PFSK-1 (cell line): ENCODE results near the gene ACTL7A.

Source experiments
- FOXP2 ChIP-seq: optimal IDR thresholded peaks from 2 replicates; pipeline ENCODE3; 2011; ENCODE audit warnings: borderline replicate concordance, control low read depth, inconsistent platforms; ENCODE audit not compliant: insufficient read depth; ENCODE audit errors: extremely low read length, extremely low read depth
- POLR2AphosphoS5 ChIP-seq: IDR thresholded peaks from 2 replicates; pipeline ENCODE4 v1.6.1; 2012; ENCODE audit warnings: low read depth, mild to moderate bottlenecking, control low read depth, low read length, moderate library complexity
- REST ChIP-seq, 2 experiments: IDR thresholded peaks; 2 replicates each; pipeline versions ENCODE4 v1.6.1 to v1.8.0; 2011 to 2012; ENCODE audit warnings: low read depth in 2 of 2, low read length in 2 of 2, control low read depth in 1 of 2, inconsistent platforms in 1 of 2, mild to moderate bottlenecking in 1 of 2, moderate library complexity in 1 of 2; ENCODE audit not compliant: insufficient read depth in 1 of 2
- SIN3A ChIP-seq: IDR thresholded peaks from 2 replicates; pipeline ENCODE4 v1.6.1; 2012; ENCODE audit warnings: mild to moderate bottlenecking, low read length, moderate library complexity, borderline replicate concordance; ENCODE audit not compliant: insufficient read depth
- TAF1 ChIP-seq: IDR thresholded peaks from 2 replicates; pipeline ENCODE4 v1.6.1; 2012; ENCODE audit warnings: low read length, control low read depth, borderline replicate concordance; ENCODE audit not compliant: insufficient read depth

ACTL7A gene

GRCh38 chr9:108877524-108877923 is 15.5 kb downstream of the ACTL7A start:
- no peak for TF ChIP-seq POLR2AphosphoS5
- no peak for TF ChIP-seq REST (IDR thresholded peaks at IDR 0.05; ENCODE audit: insufficient read depth in 1 of 2, low read depth in 2 of 2, low read length in 2 of 2)
- TF ChIP-seq FOXP2 = no peak
- no peak for TF ChIP-seq SIN3A

- no peak for TF ChIP-seq SIN3A
Observed at GRCh38 chr9:108880738-108881316, 18.8 kb downstream of the ACTL7A start.

- TF ChIP-seq POLR2AphosphoS5 (no peak), FOXP2 (no peak), TAF1 (no peak), SIN3A (no peak), REST (IDR thresholded peaks at IDR 0.05; ENCODE audit: insufficient read depth in 1 of 2, low read depth in 2 of 2, low read length in 2 of 2) (no peak)
Observed at GRCh38 chr9:108882052-108882888, 20.2 kb downstream of the ACTL7A start.

GRCh38 chr9:108883085-108883484 is 21.0 kb downstream of the ACTL7A start:
- no peak for TF ChIP-seq SIN3A
- no peak for TF ChIP-seq REST (IDR thresholded peaks at IDR 0.05; ENCODE audit: insufficient read depth in 1 of 2, low read depth in 2 of 2, low read length in 2 of 2)
- TF ChIP-seq TAF1 = no peak
- TF ChIP-seq FOXP2 = no peak
- no peak for TF ChIP-seq POLR2AphosphoS5

GRCh38 chr9:108884701-108885100 is 22.6 kb downstream of the ACTL7A start:
- TF ChIP-seq POLR2AphosphoS5 (no peak), TAF1 (no peak), FOXP2 (no peak), SIN3A (no peak), REST (IDR thresholded peaks at IDR 0.05; ENCODE audit: insufficient read depth in 1 of 2, low read depth in 2 of 2, low read length in 2 of 2) (no peak)
